Skeletal muscle satellite cell (primary cell): Measurements from ENCODE around the gene MCM3.

Experiments used
- H3K27me3 ChIP-seq: 2 replicates; pipeline ENCODE4 v1.7.0; 2013; ENCODE audit warnings: low read length; ENCODE audit not compliant: control insufficient read depth, insufficient read depth
- H3K36me3 ChIP-seq: 2 replicates; pipeline ENCODE4 v1.7.0; 2013; ENCODE audit warnings: mild to moderate bottlenecking, control low read depth, low read length; ENCODE audit not compliant: insufficient read depth
- H3K4me1 ChIP-seq: 2 replicates; pipeline ENCODE4 v1.7.0; 2013; ENCODE audit warnings: low read length; ENCODE audit not compliant: control insufficient read depth, insufficient read depth
- H3K4me2 ChIP-seq: 2 replicates; pipeline ENCODE4 v1.7.0; 2013; ENCODE audit warnings: mild to moderate bottlenecking, low read length
- H3K4me3 ChIP-seq: 2 replicates; pipeline ENCODE4 v1.7.0; 2013; ENCODE audit warnings: low read length
- H3K9ac ChIP-seq: 2 replicates; pipeline ENCODE4 v1.7.0; 2013; ENCODE audit warnings: mild to moderate bottlenecking, low read depth, low read length, moderate library complexity
- H3K9me3 ChIP-seq: replicated peaks from 2 replicates; pipeline ENCODE4 v1.7.0; 2013; ENCODE audit warnings: mild to moderate bottlenecking, control low read depth, low read length

MCM3 gene

DNA sequence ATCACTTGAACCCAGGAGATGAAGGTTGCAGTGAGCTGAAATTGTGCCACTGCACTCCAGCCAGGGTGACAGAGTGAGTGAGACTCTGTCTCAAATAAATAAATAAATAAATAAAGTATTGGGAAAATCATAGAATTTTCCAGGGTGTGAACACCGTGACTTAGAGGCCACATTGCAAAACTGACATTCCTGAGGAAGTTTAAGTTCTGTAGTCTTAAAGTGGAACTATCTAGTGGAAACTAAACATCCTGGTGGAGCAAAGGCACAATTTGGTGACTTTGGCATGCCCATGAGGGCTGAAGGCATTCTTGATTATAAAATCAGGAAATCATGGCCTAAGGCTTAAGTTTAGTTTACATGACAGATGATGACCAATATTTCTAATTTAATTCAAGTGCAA lies 32.7 kb upstream of the MCM3 start:
- no peak overlapping the region for H3K4me2 ChIP-seq
- no peaks in the 10 kb centered on the region for H3K27me3 ChIP-seq
- no peaks in the 10 kb centered on the region for H3K36me3 ChIP-seq
- H3K4me3 ChIP-seq, result no peak overlapping the region
- no peak overlapping the region for H3K9ac ChIP-seq
- peaks cover 5% of the 10 kb centered on the region for H3K4me1 ChIP-seq
- H3K9me3 ChIP-seq, result no peaks in the 10 kb centered on the region

- no peak overlapping the region for H3K4me2 ChIP-seq
- no peaks in the 10 kb centered on the region for H3K36me3 ChIP-seq
- peaks cover 5% of the 10 kb centered on the region for H3K4me1 ChIP-seq
- H3K4me3 ChIP-seq, result no peak overlapping the region
- no peak overlapping the region for H3K9ac ChIP-seq
- no peaks in the 10 kb centered on the region for H3K27me3 ChIP-seq
- H3K9me3 ChIP-seq, result no peaks in the 10 kb centered on the region
Observed at GRCh38 chr6:52314752-52315151, 30.2 kb upstream of the MCM3 start.

DNA sequence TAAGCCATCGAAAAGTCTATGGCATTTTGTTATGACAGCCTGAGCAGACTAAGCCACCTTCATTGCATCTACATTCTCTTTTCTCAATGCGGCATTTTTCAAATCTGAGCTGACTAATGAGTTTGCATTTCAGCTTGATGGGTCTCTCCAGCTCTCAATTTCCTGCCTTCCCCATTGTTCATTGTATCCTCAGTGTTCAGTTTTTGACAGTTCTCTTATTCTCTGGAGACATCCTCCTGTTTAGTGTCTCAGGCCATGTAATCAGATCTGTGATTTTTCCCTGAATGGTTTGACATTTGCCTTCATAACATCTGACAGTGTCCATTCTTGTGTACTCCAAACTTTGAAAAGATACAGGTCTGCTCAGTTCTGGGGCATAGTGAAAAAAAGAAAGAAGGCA lies 27.9 kb upstream of the MCM3 start:
- H3K4me3 ChIP-seq, result no peak overlapping the region
- H3K4me2 ChIP-seq, result no peak overlapping the region
- H3K9me3 ChIP-seq, result no peaks in the 10 kb centered on the region
- H3K36me3 ChIP-seq, result no peaks in the 10 kb centered on the region
- no peaks in the 10 kb centered on the region for H3K4me1 ChIP-seq
- no peak overlapping the region for H3K9ac ChIP-seq
- H3K27me3 ChIP-seq, result no peaks in the 10 kb centered on the region

GRCh38 chr6:52310932-52311331 lies 26.4 kb upstream of the MCM3 start:
- no peaks in the 10 kb centered on the region for H3K9me3 ChIP-seq
- H3K9ac ChIP-seq, result no peak overlapping the region
- H3K4me3 ChIP-seq, result no peak overlapping the region
- H3K36me3 ChIP-seq, result no peaks in the 10 kb centered on the region
- H3K27me3 ChIP-seq, result no peaks in the 10 kb centered on the region
- no peak overlapping the region for H3K4me2 ChIP-seq
- no peaks in the 10 kb centered on the region for H3K4me1 ChIP-seq

GRCh38 chr6:52307900-52308372 lies 23.4 kb upstream of the MCM3 start:
- Histone ChIP-seq H3K9ac (no peak overlapping the region), H3K9me3 (no peaks in the 10 kb centered on the region), H3K4me1 (peaks cover 13% of the 10 kb centered on the region), H3K36me3 (no peaks in the 10 kb centered on the region), H3K27me3 (no peaks in the 10 kb centered on the region), H3K4me3 (no peak overlapping the region), H3K4me2 (no peak overlapping the region)

DNA sequence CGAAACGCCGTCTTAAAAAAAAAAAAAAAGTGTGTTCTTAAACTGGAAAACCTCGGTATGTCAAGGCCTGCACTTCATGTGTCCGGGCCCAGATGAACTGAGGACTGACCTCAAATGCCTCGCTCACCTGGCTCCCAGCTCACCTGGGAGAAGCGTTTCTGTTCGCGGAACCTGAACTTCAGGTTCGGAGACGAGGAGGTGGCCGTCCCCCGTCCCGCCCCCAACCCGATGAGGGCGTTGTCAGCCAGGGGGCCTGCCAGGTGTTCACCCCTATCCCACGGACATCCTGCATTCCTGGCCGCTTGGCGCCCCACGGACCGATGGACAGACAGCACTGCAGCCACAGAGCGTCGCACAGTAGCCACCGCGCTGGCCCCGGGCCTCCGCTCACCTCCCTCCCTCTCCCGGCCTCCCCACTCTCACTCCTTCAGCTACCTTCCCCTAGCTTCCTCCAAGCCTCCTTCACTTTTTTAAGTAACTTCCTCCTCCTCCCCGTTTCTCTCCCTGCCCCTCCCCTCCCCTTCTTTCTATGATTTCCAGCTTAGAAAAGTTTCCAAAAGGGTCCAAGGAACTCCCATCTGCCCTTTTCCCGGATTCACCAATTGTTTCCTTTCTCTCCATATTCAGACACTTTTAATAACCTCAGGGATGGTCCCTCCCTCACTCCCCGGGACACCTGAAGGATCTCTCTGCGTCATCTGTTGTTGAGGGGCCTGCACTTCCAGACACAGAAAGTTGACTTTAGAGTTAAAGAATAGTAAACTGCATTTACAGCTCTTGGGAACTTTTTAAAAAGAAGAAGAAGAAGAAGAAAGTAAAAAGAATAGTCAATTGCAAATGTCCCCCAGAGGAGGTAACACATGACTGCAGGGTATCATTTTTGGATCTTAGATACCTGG lies 22.7 kb upstream of the MCM3 start:
- no peak overlapping the region for H3K9ac ChIP-seq
- H3K4me2 ChIP-seq, result no peak overlapping the region
- no peaks in the 10 kb centered on the region for H3K9me3 ChIP-seq
- H3K36me3 ChIP-seq, result no peaks in the 10 kb centered on the region
- H3K4me3 ChIP-seq, result no peak overlapping the region
- H3K4me1 ChIP-seq, result peaks cover 13% of the 10 kb centered on the region
- H3K27me3 ChIP-seq, result no peaks in the 10 kb centered on the region

GRCh38 chr6:52305948-52306767 lies 21.6 kb upstream of the MCM3 start:
- H3K27me3 ChIP-seq, result no peaks in the 10 kb centered on the region
- peaks cover 13% of the 10 kb centered on the region for H3K4me1 ChIP-seq
- no peak overlapping the region for H3K4me3 ChIP-seq
- H3K36me3 ChIP-seq, result no peaks in the 10 kb centered on the region
- H3K9me3 ChIP-seq, result no peaks in the 10 kb centered on the region
- no peak overlapping the region for H3K9ac ChIP-seq
- H3K4me2 ChIP-seq, result no peak overlapping the region

DNA sequence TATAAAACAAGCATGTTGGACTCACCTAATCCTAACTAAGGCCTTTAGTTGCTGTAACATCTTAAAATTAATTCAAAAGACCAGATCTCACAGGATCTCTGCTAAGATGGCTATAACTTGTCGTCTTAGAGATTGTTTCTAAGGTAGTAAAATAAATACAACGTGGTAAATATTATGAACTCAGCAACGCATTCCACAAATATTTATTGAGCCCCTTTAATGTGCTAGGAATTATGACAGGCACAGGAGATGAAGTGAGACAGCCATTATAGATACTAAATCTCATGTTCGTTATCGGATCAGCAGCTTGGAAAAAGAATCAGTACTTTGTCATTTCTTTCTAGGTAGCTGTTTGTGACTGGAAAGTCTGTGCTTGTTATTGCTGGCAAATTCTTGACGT lies 20.9 kb upstream of the MCM3 start:
- Histone ChIP-seq H3K4me3 (no peak overlapping the region), H3K9me3 (no peaks in the 10 kb centered on the region), H3K4me2 (no peak overlapping the region), H3K9ac (no peak overlapping the region), H3K27me3 (no peaks in the 10 kb centered on the region), H3K4me1 (peaks cover 13% of the 10 kb centered on the region), H3K36me3 (no peaks in the 10 kb centered on the region)

- no peak overlapping the region for H3K9ac ChIP-seq
- H3K9me3 ChIP-seq, result no peaks in the 10 kb centered on the region
- H3K4me3 ChIP-seq, result no peak overlapping the region
- H3K36me3 ChIP-seq, result no peaks in the 10 kb centered on the region
- H3K4me1 ChIP-seq, result peaks cover 13% of the 10 kb centered on the region
- H3K27me3 ChIP-seq, result no peaks in the 10 kb centered on the region
- no peak overlapping the region for H3K4me2 ChIP-seq
Observed at GRCh38 chr6:52304983-52305390, 20.4 kb upstream of the MCM3 start.

DNA sequence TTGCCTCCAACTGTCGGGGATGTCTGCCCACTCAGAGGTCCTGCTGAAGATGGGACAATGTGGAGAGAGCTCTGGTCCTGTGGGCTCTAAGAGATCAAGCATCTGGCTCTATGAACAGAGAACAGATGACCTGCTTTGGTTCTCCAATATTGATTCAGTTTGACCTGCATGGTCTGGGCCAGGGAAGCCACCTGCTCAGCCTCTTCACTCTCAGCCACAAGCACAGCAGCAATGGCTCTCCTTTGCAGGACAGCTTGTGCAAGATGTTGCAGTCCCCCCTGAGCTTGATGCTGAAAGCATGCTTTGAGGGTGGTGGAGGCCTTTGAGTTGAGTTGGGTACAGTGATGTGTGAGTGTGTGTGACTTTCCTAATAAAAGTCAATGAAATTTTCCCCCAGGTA lies 18.6 kb upstream of the MCM3 start:
- Histone ChIP-seq H3K4me2 (no peak overlapping the region), H3K4me1 (peaks cover 13% of the 10 kb centered on the region), H3K9ac (no peak overlapping the region), H3K4me3 (no peak overlapping the region), H3K9me3 (no peaks in the 10 kb centered on the region), H3K27me3 (no peaks in the 10 kb centered on the region), H3K36me3 (no peaks in the 10 kb centered on the region)

DNA sequence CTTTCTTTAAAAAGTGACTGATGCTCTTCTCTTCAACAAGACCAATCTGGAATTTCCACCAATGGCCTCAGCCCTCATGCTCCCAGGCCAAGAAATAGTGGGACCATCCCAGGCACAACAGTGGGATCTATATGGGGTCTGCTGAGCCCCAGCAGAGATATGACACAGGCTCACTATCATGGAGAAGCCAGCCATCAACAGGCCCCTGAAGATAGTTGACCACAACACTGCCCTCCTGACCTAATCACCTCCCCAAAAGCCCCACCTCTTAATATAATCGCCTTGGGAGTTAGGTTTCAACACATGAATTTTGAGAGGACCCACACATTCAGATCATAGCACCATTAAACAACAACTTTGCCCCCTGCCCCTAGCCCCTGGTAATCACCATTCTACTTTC lies 16.8 kb upstream of the MCM3 start:
- Histone ChIP-seq H3K9me3 (no peaks in the 10 kb centered on the region), H3K4me2 (no peak overlapping the region), H3K9ac (no peak overlapping the region), H3K27me3 (no peaks in the 10 kb centered on the region), H3K4me3 (no peak overlapping the region), H3K36me3 (no peaks in the 10 kb centered on the region), H3K4me1 (peaks cover 13% of the 10 kb centered on the region)
